GM12878 (cell line): ENCODE data around the gene PDE7B. TPM values are rescaled to one million over a fixed set of nuclear protein-coding genes. Genes with fewer than 3 reads are reported as not detected.

ENCODE experiments used
- ATAC-seq: fragments of 200-7000 bp; cut with Tn5 transposase; 3 replicates; pipeline ENCODE4 v1.9.1; 2020; ENCODE audit warnings: mild to moderate bottlenecking, moderate library complexity
- BruUV-seq: library from RNA; stranded (reverse); fragments of 400-500 nt; replicated peaks from 2 replicates; lab custom pipeline; 2021; lab: Mats Ljungman, UMichigan
- CTCF ChIA-PET: fragments of 300-600 bp; sonication (Branson Sonifier 250); formaldehyde crosslinking; extraction: SDS; loops from one replicate; lab custom pipeline; 2021; ENCODE audit warnings: inconsistent platforms; lab: Yijun Ruan, JAX
- POLR2A ChIA-PET: fragments of 350-600 bp; formaldehyde crosslinking; extraction: SDS; loops from one replicate; lab custom pipeline; 2021; ENCODE audit warnings: inconsistent platforms; lab: Charles Lee
- RAD21 ChIA-PET: fragments of 300-600 bp; sonication (Branson Sonifier 250); formaldehyde crosslinking; loops from one replicate; lab custom pipeline; 2023; ENCODE audit warnings: antibody characterized with exemption; ENCODE audit not compliant: unreplicated experiment; lab: Charles Lee
- SMC1A ChIA-PET: fragments of 300-600 bp; sonication (Branson Sonifier 250); formaldehyde crosslinking; loops from one replicate; lab custom pipeline; 2023; ENCODE audit not compliant: unreplicated experiment, uncharacterized antibody; lab: Charles Lee
- DNase-seq: peaks from one replicate; pipeline ENCODE4 v3.0.0-alpha.2; 2011; ENCODE audit warnings: low read depth, low spot score
- FAIRE-seq: peaks from 3 replicates; lab custom pipeline; 2011; peaks lifted over from hg19 to GRCh38; lab: Jason Lieb, UNC
- H2AFZ ChIP-seq: 2 replicates; pipeline ENCODE4 v1.6.0; 2011; ENCODE audit warnings: low read depth, low read length, control low read depth; ENCODE audit not compliant: control insufficient read depth
- H3K27ac ChIP-seq: 2 replicates; pipeline ENCODE4 v1.5.1; 2011; ENCODE audit warnings: control low read depth; ENCODE audit not compliant: control insufficient read depth, insufficient read depth
- H3K27me3 ChIP-seq, 2 experiments: replicated peaks in 1 of 2; 2 replicates each; pipeline versions ENCODE4 v1.6.0 to v1.6.1; 2011; ENCODE audit warnings: low read length in 1 of 2; ENCODE audit not compliant: control insufficient read depth in 2 of 2, insufficient read depth in 2 of 2
- H3K36me3 ChIP-seq, 2 experiments: 2 replicates each; pipeline ENCODE4 v1.5.1; 2011; ENCODE audit warnings: low read length in 1 of 2; ENCODE audit not compliant: control insufficient read depth in 2 of 2, insufficient read depth in 2 of 2
- H3K4me1 ChIP-seq: 2 replicates; pipeline ENCODE4 v1.6.1; 2011; ENCODE audit warnings: mild to moderate bottlenecking, low read length, moderate library complexity, mixed read lengths; ENCODE audit not compliant: control insufficient read depth, insufficient read depth
- H3K4me2 ChIP-seq: 2 replicates; pipeline ENCODE4 v1.6.0; 2011; ENCODE audit warnings: control low read depth; ENCODE audit not compliant: control insufficient read depth, insufficient read depth
- H3K4me3 ChIP-seq: fragments of 200-600 bp; sonication (generic); 2 replicates; pipeline ENCODE4 v1.5.1; 2016
- H3K79me2 ChIP-seq: 2 replicates; pipeline ENCODE4 v1.6.0; 2011; ENCODE audit warnings: low read length; ENCODE audit not compliant: control insufficient read depth, insufficient read depth
- H3K9ac ChIP-seq: 2 replicates; pipeline ENCODE4 v1.8.0; 2011; ENCODE audit warnings: low read length, control low read depth, mixed read lengths; ENCODE audit not compliant: control insufficient read depth, insufficient read depth
- H3K9me3 ChIP-seq: replicated peaks from 3 replicates; pipeline ENCODE4 v1.5.1; 2011; ENCODE audit warnings: mild to moderate bottlenecking, low read length; ENCODE audit not compliant: control insufficient read depth, insufficient read depth
- H4K20me1 ChIP-seq: 2 replicates; pipeline ENCODE4 v1.6.0; 2011; ENCODE audit not compliant: control insufficient read depth, insufficient read depth
- ATF2 ChIP-seq: IDR thresholded peaks from 2 replicates; pipeline ENCODE4 v1.6.1; 2012; ENCODE audit warnings: low read length, inconsistent platforms
- BMI1 ChIP-seq: fragments of 450-650 bp; IDR thresholded peaks from 2 replicates; pipeline ENCODE4 v1.6.1; 2016; ENCODE audit warnings: mild to moderate bottlenecking, moderate library complexity, borderline replicate concordance
- FOXM1 ChIP-seq: IDR thresholded peaks from 2 replicates; pipeline ENCODE4 v1.6.1; 2012; ENCODE audit warnings: low read depth, mild to moderate bottlenecking, inconsistent platforms, low read length, moderate library complexity
- NR2C2 ChIP-seq: IDR thresholded peaks from 2 replicates; pipeline ENCODE4 v1.6.1; 2011; ENCODE audit warnings: borderline replicate concordance, low read depth; ENCODE audit not compliant: control insufficient read depth, insufficient read length
- NR2F1 ChIP-seq: fragments of 450-650 bp; conservative IDR thresholded peaks from 2 replicates; pipeline ENCODE4 v1.6.1; 2017; ENCODE audit warnings: mild to moderate bottlenecking
- PBX3 ChIP-seq: IDR thresholded peaks from 2 replicates; pipeline ENCODE4 v1.6.1; 2011; ENCODE audit warnings: mild to moderate bottlenecking, low read depth, low read length, moderate library complexity; ENCODE audit not compliant: insufficient replicate concordance
- POU2F2 ChIP-seq: IDR thresholded peaks from 3 replicates; pipeline ENCODE4 v1.6.1; 2011; ENCODE audit warnings: low read depth, mild to moderate bottlenecking, low read length, borderline replicate concordance
- SUZ12 ChIP-seq: fragments of 200-600 bp; sonication (generic); IDR thresholded peaks from one replicate; pipeline ENCODE4 v1.6.1; 2018; ENCODE audit warnings: antibody characterized with exemption, mild to moderate bottlenecking; ENCODE audit not compliant: unreplicated experiment
- TCF12 ChIP-seq: IDR thresholded peaks from 2 replicates; pipeline ENCODE4 v1.6.1; 2011; ENCODE audit warnings: low read depth, mild to moderate bottlenecking, low read length
- WRNIP1 ChIP-seq: IDR thresholded peaks from 2 replicates; pipeline ENCODE4 v1.6.1; 2011; ENCODE audit warnings: low read depth, low read length, improper control_type of control experiment, borderline replicate concordance
- ZNF622 ChIP-seq: fragments of 450-650 bp; IDR thresholded peaks from 2 replicates; pipeline ENCODE4 v1.6.1; 2017; ENCODE audit warnings: mild to moderate bottlenecking, inconsistent platforms
- ZZZ3 ChIP-seq: IDR thresholded peaks from 2 replicates; pipeline ENCODE4 v1.6.1; 2011; ENCODE audit warnings: low read depth; ENCODE audit not compliant: control insufficient read depth, insufficient read length
- WGBS: methylation state at CpG from one replicate; pipeline ENCODE4 v1.1.6; 2016; ENCODE audit warnings: low lambda C conversion rate; ENCODE audit not compliant: insufficient replicate concordance, insufficient coverage; ENCODE audit errors: missing lambda C conversion rate; 5-methylcytosine and 5-hydroxymethylcytosine counted together
- in situ Hi-C: fragments of 300-500 bp; cut with MboI; formaldehyde crosslinking; loops from 9 replicates; pipeline ENCODE4 v1.14.3; 2018; ENCODE audit warnings: mixed read lengths
- intact Hi-C: fragments of 100-400 bp; cut with micrococcal nuclease; formaldehyde crosslinking; loops from one replicate; pipeline ENCODE4 v1.14.2; 2022; ENCODE audit not compliant: unreplicated experiment
- polyA plus RNA-seq, 11 experiments: library from polyadenylated mRNA; depleted of rRNA in 4 of 11; unstranded in 6 of 11; stranded (reverse) in 5 of 11; fragments of >200 nt; fragmentation: Nextera tagmentation in 4 of 11; fragmentation: Illumina TruSeq in 1 of 11; extraction: Ambion mirVana in 4 of 11; extraction: Trizol in 1 of 11; gene quantifications; 1 replicate in 1 of 11; 2 replicates in 10 of 11; pipeline versions ENCODE4 v1.2.1 to v1.2.3, GENCODE V29; 2011 to 2016; ENCODE audit warnings: inconsistent platforms in 2 of 11, missing spikeins in 2 of 11, low read depth in 1 of 11
- total RNA-seq, 4 experiments: library from RNA; depleted of rRNA in 3 of 4; stranded (reverse); fragments of >200 nt in 3 of 4; fragmentation: Illumina TruSeq in 1 of 4; extraction: Trizol in 1 of 4; gene quantifications; 2 replicates each; pipeline versions ENCODE4 v1.2.1 to v1.2.3, GENCODE V29; 2013 to 2021

PDE7B gene
- total and polyA plus RNA-seq, 10 of the 15 experiments (the other 5 are each of a cell fraction or from before 2014, with no cell fraction given), result not detected

GRCh38 chr6:136236466-136237293 lies 385.2 kb downstream of the PDE7B start (continued):
- TF ChIP-seq NR2C2, result no peak
- TF ChIP-seq, all 136 proteins: peak for 0

GRCh38 chr6:136244061-136244616 lies 392.6 kb downstream of the PDE7B start:
- H3K27me3 ChIP-seq, result no peaks in the 10 kb centered on the region
- peaks cover 9% of the 10 kb centered on the region for H3K79me2 ChIP-seq
- WGBS, result over 99% methylated on average over 5 of the region's 5 CpGs
- intact Hi-C loops (no loop called here), in situ Hi-C loops (no loop called here)
- no peak overlapping the region for H3K27ac ChIP-seq
- H3K4me1 ChIP-seq, result no peaks in the 10 kb centered on the region
- ChIA-PET SMC1A (interaction anchor here (1.5 kb wide), 1 partner anchor 17 kb away, joined by 6 read pairs; no protein-coding TSS in a partner anchor), CTCF (interaction anchor here (1.5 kb wide), 1 partner anchor 18 kb away, joined by 7 read pairs; no protein-coding TSS in a partner anchor), POLR2A (interaction anchor here (0.7 kb wide), 1 partner anchor 42 kb away, joined by 4 read pairs; no protein-coding TSS in a partner anchor), RAD21 (no interaction called here)
- H3K9me3 ChIP-seq, result no peaks in the 10 kb centered on the region
- peaks cover 0 to 8% of the 10 kb centered on the region in 2 experiments; a peak in 2 of 4 replicates for H3K36me3 ChIP-seq
- DNase-seq (no peak), ATAC-seq (no peak), FAIRE-seq (no peak)
- BruUV-seq, result no TSS peak
- H3K9ac ChIP-seq, result no peak overlapping the region
- TF ChIP-seq WRNIP1, result no peak
- no peak for TF ChIP-seq SUZ12
- no peak for TF ChIP-seq PBX3
- no peak for TF ChIP-seq FOXM1
- TF ChIP-seq ATF2, result no peak
- no peak for TF ChIP-seq TCF12
- TF ChIP-seq ZZZ3, result no peak
- TF ChIP-seq ZNF622, result no peak
- no peak for TF ChIP-seq NR2F1
- TF ChIP-seq NR2C2, result no peak
- no peak for TF ChIP-seq BMI1
- TF ChIP-seq POU2F2, result no peak
- H3K4me2 ChIP-seq, result no peak overlapping the region
- no peaks in the 10 kb centered on the region for H4K20me1 ChIP-seq
- no peak overlapping the region for H2AFZ ChIP-seq
- H3K4me3 ChIP-seq, result no peak overlapping the region
